GM19099 (cell line): Measurements from ENCODE around the gene ARHGAP45.

ENCODE experiments used
- POLR2A ChIP-seq: IDR thresholded peaks from 3 replicates; pipeline ENCODE4 v1.6.1; 2011; ENCODE audit warnings: low read depth; ENCODE audit not compliant: insufficient read length; ENCODE audit errors: extremely low read depth

ARHGAP45 gene

GRCh38 chr19:1128106-1128505 lies 61.1 kb downstream of the ARHGAP45 start:
- TF ChIP-seq POLR2A = no peak

DNA sequence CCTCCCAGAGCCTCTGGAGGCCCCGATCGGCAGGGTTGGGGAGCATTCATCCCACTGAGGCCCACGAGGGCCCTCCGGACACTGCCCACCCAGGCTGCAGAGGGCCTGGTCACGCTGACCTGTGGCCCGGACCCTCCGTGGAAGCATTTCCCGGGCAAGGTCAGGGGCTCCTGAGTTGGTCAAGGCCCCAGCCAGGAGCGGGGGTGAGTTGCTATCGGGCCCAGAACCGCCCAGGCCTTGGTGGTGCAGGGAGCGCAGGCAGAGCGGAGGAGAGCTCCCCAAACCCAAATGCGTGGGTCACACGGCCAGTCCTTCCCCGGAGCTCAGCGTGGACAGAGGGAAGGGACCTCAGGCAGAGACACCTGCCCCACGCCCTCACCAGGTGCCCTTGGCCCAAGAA lies 62.6 kb downstream of the ARHGAP45 start:
- TF ChIP-seq POLR2A = no peak

- TF ChIP-seq POLR2A = no peak
Observed at GRCh38 chr19:1130771-1131717, 64.1 kb downstream of the ARHGAP45 start.

GRCh38 chr19:1131718-1132551 lies 65.0 kb downstream of the ARHGAP45 start:
- TF ChIP-seq POLR2A = peak; percentile 66

DNA sequence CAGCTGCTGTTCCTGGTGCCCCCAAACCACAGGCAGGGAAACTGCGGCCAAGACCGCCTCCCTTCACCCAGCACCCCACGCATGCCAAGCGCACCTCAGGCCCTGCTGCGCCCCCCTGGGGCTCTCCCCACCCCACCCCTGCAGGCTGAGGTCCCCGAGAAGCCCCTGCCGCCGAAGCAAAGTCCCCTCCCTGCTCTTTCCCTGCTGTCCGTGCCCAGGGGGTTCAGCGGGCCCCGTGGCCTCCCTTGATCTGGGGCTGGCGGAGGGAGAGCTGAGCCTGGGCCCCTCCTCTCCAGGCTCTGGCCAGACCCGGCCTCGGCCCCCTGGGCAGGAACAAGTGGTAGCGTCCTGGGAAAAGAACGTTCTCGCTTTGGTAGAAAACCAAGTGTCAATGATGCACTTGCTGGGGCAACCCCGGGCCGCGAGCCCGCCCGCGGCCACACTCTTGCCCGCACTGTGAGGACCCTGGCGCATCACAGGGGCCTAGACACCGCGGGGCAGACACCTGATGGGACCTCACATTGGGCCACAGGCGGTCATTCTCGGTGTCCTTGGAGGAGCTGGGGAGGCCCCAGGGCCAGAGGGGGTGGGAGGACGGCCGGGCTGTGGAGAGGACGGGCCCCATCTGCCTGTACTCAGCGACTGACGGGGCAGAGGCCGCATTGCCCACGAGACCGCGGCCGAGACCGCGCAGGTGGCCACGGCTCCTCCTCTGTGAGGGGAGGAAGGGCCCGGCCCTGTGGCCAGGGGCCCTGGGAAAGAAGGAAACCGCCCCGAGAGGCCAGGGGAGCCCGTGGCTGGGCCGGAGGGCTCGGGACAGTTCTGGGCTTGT lies 65.8 kb downstream of the ARHGAP45 start:
- TF ChIP-seq POLR2A = no peak

- TF ChIP-seq POLR2A = peak; percentile 80
Observed at GRCh38 chr19:1133471-1133929, 66.5 kb downstream of the ARHGAP45 start.

GRCh38 chr19:1134431-1134830 lies 67.5 kb downstream of the ARHGAP45 start:
- TF ChIP-seq POLR2A = no peak

GRCh38 chr19:1135454-1135853 lies 68.5 kb downstream of the ARHGAP45 start:
- TF ChIP-seq POLR2A = no peak

- TF ChIP-seq POLR2A = no peak
Observed at GRCh38 chr19:1136201-1136600, 69.2 kb downstream of the ARHGAP45 start.
